GM12864 (cell line): Measurements from ENCODE around the gene OPN5.

Source experiments
- DNase-seq: peaks from one replicate; pipeline ENCODE4 v3.0.0-alpha.2; 2011; ENCODE audit warnings: low read depth
- H3K4me3 ChIP-seq: 2 replicates; pipeline ENCODE4 v1.5.1; 2011; ENCODE audit warnings: mild to moderate bottlenecking, low read depth, low read length, control low read depth
- CTCF ChIP-seq: IDR thresholded peaks from 2 replicates; pipeline ENCODE4 v1.5.1; 2011; ENCODE audit warnings: low read depth, mild to moderate bottlenecking, moderate library complexity, low read length, control low read depth, inconsistent platforms; ENCODE audit errors: missing control alignments

OPN5 gene

GRCh38 chr6:47781732-47782131 lies at the start of gene OPN5:
Gene OPN5, plus strand, starts transcription at chr6:47782032. Its CDS starts 35 bp downstream, at chr6:47782067.
- no peak for TF ChIP-seq CTCF
- H3K4me3 ChIP-seq, result no peak within 1 kb of the TSS
- no peak for DNase-seq

- H3K4me3 ChIP-seq, result no peak overlapping the region
- DNase-seq, result no peak
- TF ChIP-seq CTCF, result peak; percentile 27
Observed at GRCh38 chr6:47733879-47734558, 47.8 kb upstream of the OPN5 start.

- DNase-seq, result no peak
- no peak for TF ChIP-seq CTCF
- no peak overlapping the region for H3K4me3 ChIP-seq
Observed at GRCh38 chr6:47734831-47735481, 46.9 kb upstream of the OPN5 start.

GRCh38 chr6:47736083-47736700 lies 45.6 kb upstream of the OPN5 start:
- no peak overlapping the region for H3K4me3 ChIP-seq
- DNase-seq, result no peak
- no peak for TF ChIP-seq CTCF

GRCh38 chr6:47737406-47737805 lies 44.4 kb upstream of the OPN5 start:
- TF ChIP-seq CTCF, result no peak
- DNase-seq, result no peak
- H3K4me3 ChIP-seq, result no peak overlapping the region

GRCh38 chr6:47740714-47741113 lies 41.1 kb upstream of the OPN5 start:
- DNase-seq, result no peak
- TF ChIP-seq CTCF, result no peak
- H3K4me3 ChIP-seq, result no peak overlapping the region

- H3K4me3 ChIP-seq, result no peak overlapping the region
- DNase-seq, result no peak
- TF ChIP-seq CTCF, result no peak
Observed at GRCh38 chr6:47741807-47742206, 40.0 kb upstream of the OPN5 start.
